DND-41 (cell line): ENCODE measurements around the gene DGKQ.

Source experiments
- ATAC-seq: fragments of 200-7000 bp; cut with Tn5 transposase; 3 replicates; pipeline ENCODE4 v1.9.1; 2021; ENCODE audit warnings: low read depth; ENCODE audit not compliant: insufficient read depth
- DNase-seq: peaks from one replicate; pipeline ENCODE4 v3.0.0-alpha.2; 2020
- H2AFZ ChIP-seq: 2 replicates; pipeline ENCODE4 v1.6.0; 2012; ENCODE audit warnings: low read depth, low read length
- H3K27ac ChIP-seq: 2 replicates; pipeline ENCODE4 v1.5.1; 2012; ENCODE audit warnings: low read length, inconsistent platforms
- H3K27me3 ChIP-seq: fragments of 200-600 bp; sonication (generic); 2 replicates; pipeline ENCODE4 v1.6.0; 2012; ENCODE audit warnings: low read length, mild to moderate bottlenecking, inconsistent platforms; ENCODE audit not compliant: insufficient read depth, poor library complexity
- H3K36me3 ChIP-seq: 2 replicates; pipeline ENCODE4 v1.5.1; 2012; ENCODE audit warnings: low read length, inconsistent platforms; ENCODE audit not compliant: insufficient read depth
- H3K4me1 ChIP-seq: 2 replicates; pipeline ENCODE4 v1.5.1; 2012; ENCODE audit warnings: mild to moderate bottlenecking, low read length; ENCODE audit not compliant: insufficient read depth
- H3K4me2 ChIP-seq: 2 replicates; pipeline ENCODE4 v1.6.0; 2012; ENCODE audit warnings: mild to moderate bottlenecking, moderate library complexity, low read length, inconsistent platforms; ENCODE audit not compliant: insufficient read depth
- H3K4me3 ChIP-seq, 2 experiments: fragments of 200-600 bp in 1 of 2; shearing (Covaris generic) in 1 of 2; 2 replicates each; pipeline ENCODE4 v1.5.1; 2012 to 2016; ENCODE audit warnings: inconsistent platforms in 2 of 2, low read length in 2 of 2, mild to moderate bottlenecking in 2 of 2, low read depth in 1 of 2, moderate library complexity in 1 of 2
- H3K79me2 ChIP-seq: 2 replicates; pipeline ENCODE4 v1.6.0; 2012; ENCODE audit warnings: low read length, inconsistent platforms; ENCODE audit not compliant: insufficient read depth
- H3K9ac ChIP-seq: 2 replicates; pipeline ENCODE4 v1.6.0; 2012; ENCODE audit warnings: low read depth, mild to moderate bottlenecking, inconsistent platforms, low read length, moderate library complexity
- H3K9me3 ChIP-seq: 2 replicates; pipeline ENCODE4 v1.5.1; 2012; ENCODE audit warnings: low read length, moderate library complexity, mild to moderate bottlenecking, inconsistent platforms; ENCODE audit not compliant: insufficient read depth, severe bottlenecking
- H4K20me1 ChIP-seq: 2 replicates; pipeline ENCODE4 v1.6.0; 2012; ENCODE audit warnings: low read length; ENCODE audit not compliant: insufficient read depth
- EZH2 ChIP-seq: IDR thresholded peaks from 3 replicates; pipeline ENCODE4 v1.6.1; 2012; ENCODE audit warnings: borderline replicate concordance, low read depth, mild to moderate bottlenecking, moderate library complexity, low read length, inconsistent platforms; ENCODE audit not compliant: severe bottlenecking
- TF ChIP-seq, protein P1 (sequence below): IDR thresholded peaks from 2 replicates; pipeline ENCODE4 v1.5.1; 2012; ENCODE audit warnings: borderline replicate concordance, low read length, moderate library complexity, mild to moderate bottlenecking; ENCODE audit not compliant: poor library complexity, severe bottlenecking; ENCODE audit errors: extremely low read depth

The DGKQ gene

DNA sequence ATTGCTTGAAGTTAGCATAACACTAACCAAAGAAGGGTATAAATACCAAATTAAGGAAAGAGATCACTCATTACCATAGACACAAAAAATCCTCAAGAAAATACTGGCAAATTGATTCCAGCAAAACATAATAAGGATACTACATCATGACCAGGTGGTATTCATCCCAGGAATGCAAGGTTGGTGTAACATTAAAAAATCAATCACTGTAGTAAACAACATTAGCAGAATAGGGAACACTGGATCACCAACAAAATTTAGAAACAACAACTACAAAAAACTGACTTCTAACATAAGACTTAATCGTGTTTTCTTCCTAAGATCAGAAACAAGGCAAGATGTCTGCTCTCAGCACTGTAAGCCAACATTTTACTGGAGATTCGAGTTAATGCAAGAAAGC is 55.4 kb downstream of the DGKQ start:
- Histone ChIP-seq H3K9ac (no peak overlapping the region), H3K27me3 (no peaks in the 10 kb centered on the region), H3K9me3 (no peaks in the 10 kb centered on the region), H3K36me3 (peaks cover 5% of the 10 kb centered on the region), H3K4me3 (no peak overlapping the region), H2AFZ (no peak overlapping the region), H3K4me1 (peaks cover 20% of the 10 kb centered on the region), H3K27ac (no peak overlapping the region), H3K79me2 (peaks cover 95% of the 10 kb centered on the region), H3K4me2 (no peak overlapping the region), H4K20me1 (peaks cover 80% of the 10 kb centered on the region)
- ATAC-seq (no peak), DNase-seq (no peak)
- TF ChIP-seq, protein P1, sequence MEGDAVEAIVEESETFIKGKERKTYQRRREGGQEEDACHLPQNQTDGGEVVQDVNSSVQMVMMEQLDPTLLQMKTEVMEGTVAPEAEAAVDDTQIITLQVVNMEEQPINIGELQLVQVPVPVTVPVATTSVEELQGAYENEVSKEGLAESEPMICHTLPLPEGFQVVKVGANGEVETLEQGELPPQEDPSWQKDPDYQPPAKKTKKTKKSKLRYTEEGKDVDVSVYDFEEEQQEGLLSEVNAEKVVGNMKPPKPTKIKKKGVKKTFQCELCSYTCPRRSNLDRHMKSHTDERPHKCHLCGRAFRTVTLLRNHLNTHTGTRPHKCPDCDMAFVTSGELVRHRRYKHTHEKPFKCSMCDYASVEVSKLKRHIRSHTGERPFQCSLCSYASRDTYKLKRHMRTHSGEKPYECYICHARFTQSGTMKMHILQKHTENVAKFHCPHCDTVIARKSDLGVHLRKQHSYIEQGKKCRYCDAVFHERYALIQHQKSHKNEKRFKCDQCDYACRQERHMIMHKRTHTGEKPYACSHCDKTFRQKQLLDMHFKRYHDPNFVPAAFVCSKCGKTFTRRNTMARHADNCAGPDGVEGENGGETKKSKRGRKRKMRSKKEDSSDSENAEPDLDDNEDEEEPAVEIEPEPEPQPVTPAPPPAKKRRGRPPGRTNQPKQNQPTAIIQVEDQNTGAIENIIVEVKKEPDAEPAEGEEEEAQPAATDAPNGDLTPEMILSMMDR, result no peak
- TF ChIP-seq EZH2, result no peak

DNA sequence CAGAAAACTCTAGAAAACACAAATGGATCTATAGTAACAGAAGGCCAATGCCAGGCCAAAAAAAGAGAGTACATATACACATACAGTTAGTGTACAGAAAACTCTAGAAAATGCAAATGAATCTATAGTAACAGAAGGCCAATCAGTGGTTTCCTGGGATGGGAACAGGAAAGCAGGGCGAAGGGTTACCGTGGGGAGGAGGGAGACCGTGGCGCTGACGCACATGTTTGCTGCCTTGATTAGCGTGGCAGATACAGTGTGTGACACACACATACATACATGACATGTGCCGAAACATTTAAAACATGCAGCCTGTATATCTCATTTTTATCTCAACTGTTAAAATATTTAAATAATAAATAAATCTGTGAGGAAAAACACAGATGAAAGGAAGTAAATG is 55.9 kb downstream of the DGKQ start:
- Histone ChIP-seq H3K9me3 (no peaks in the 10 kb centered on the region), H3K27ac (no peak overlapping the region), H3K27me3 (no peaks in the 10 kb centered on the region), H3K4me3 (no peak overlapping the region), H3K4me1 (peaks cover 15% of the 10 kb centered on the region), H3K9ac (no peak overlapping the region), H3K79me2 (peaks cover 95% of the 10 kb centered on the region), H3K36me3 (peaks cover 10% of the 10 kb centered on the region), H4K20me1 (peaks cover 80% of the 10 kb centered on the region), H3K4me2 (no peak overlapping the region), H2AFZ (no peak overlapping the region)
- DNase-seq (no peak), ATAC-seq (no peak)
- no peak for TF ChIP-seq EZH2
- TF ChIP-seq, protein P1, result no peak

DNA sequence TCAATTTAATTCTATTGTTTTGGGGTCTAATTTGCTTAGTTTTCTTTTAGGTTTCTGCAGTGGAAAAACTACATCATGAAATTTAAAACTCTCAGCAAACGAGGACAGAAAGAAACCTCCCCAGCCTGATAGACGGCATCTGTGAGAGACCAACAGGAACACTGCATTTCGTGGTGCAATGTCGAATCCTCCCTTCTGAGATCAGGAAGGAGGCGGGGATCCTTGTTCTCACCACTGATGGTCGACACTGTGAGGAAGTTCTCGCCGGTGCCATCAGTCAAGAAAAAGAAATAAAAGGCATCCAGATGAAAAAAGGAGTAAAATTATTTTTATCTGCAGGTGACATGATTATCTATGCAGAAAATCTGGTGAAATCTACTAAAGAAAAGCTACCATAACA is 57.8 kb downstream of the DGKQ start:
- no peak overlapping the region for H3K9ac ChIP-seq
- no peaks in the 10 kb centered on the region for H3K27me3 ChIP-seq
- peaks cover 93% of the 10 kb centered on the region for H3K79me2 ChIP-seq
- no peak overlapping the region for H2AFZ ChIP-seq
- H3K4me3 ChIP-seq, result no peak overlapping the region
- H3K27ac ChIP-seq, result peak overlapping the region; percentile 39
- H3K4me1 ChIP-seq, result no peaks in the 10 kb centered on the region; the same call in 1 of the 2 replicates
- TF ChIP-seq, protein P1, result no peak
- TF ChIP-seq EZH2, result no peak
- no peak overlapping the region for H3K4me2 ChIP-seq
- no peaks in the 10 kb centered on the region for H3K9me3 ChIP-seq
- DNase-seq (peak; percentile 17), ATAC-seq (peak; percentile 70)
- H4K20me1 ChIP-seq, result peaks cover 80% of the 10 kb centered on the region
- H3K36me3 ChIP-seq, result peaks cover 29% of the 10 kb centered on the region

DNA sequence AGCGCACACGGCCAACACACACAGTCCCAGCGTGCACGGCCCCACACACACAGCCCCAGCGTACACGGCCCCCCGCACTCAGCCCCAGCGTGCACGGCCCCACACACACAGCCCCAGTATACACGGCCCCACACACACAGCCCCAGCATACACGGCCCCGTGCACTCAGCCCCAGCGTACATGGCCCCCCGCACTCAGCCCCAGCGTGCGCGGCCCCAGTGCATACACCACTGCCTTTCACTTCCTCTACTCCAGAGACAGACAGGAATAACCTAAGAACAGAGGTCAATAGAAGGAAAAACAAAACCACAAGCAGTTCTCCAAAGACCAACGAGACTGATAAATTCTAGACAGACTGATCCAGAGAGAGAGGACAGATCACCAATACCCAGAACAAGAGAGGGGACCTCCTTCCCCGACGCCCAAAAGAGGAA is 58.3 kb downstream of the DGKQ start:
- Histone ChIP-seq H4K20me1 (peaks cover 80% of the 10 kb centered on the region), H3K4me2 (no peak overlapping the region)

More for the DNA sequence above, 58.3 kb downstream of the DGKQ start:
- Histone ChIP-seq H3K9ac (no peak overlapping the region), H3K27me3 (no peaks in the 10 kb centered on the region), H3K36me3 (peaks cover 34% of the 10 kb centered on the region), H3K4me3 (no peak overlapping the region), H2AFZ (no peak overlapping the region), H3K79me2 (peaks cover 94% of the 10 kb centered on the region), H3K9me3 (no peaks in the 10 kb centered on the region), H3K4me1 (no peaks in the 10 kb centered on the region; the same call in 1 of the 2 replicates), H3K27ac (no peak overlapping the region)
- ATAC-seq (peak; percentile 77), DNase-seq (no peak)
- no peak for TF ChIP-seq EZH2
- TF ChIP-seq, protein P1, result no peak
